Measurements from ENCODE around the gene NR4A3.

The NR4A3 gene

GRCh38 chr9:99807276-99807852 is 14.3 kb upstream of the NR4A3 start:
- no peak overlapping the region for H3K4me3 ChIP-seq (ENCODE audit: low read length)
- DNase-seq (ENCODE audit: low read depth): peak; percentile 78
- TF ChIP-seq CTCF (IDR thresholded peaks at IDR 0.05; ENCODE audit: insufficient read depth, low read depth, low read length, missing control alignments): peak; percentile 77

GRCh38 chr9:99807956-99808355 is 13.7 kb upstream of the NR4A3 start:
- no peak overlapping the region for H3K4me3 ChIP-seq (ENCODE audit: low read length)
- no peak for TF ChIP-seq CTCF (IDR thresholded peaks at IDR 0.05; ENCODE audit: insufficient read depth, low read depth, low read length, missing control alignments)

GRCh38 chr9:99808454-99808853 is 13.2 kb upstream of the NR4A3 start:
- no peak for TF ChIP-seq CTCF (IDR thresholded peaks at IDR 0.05; ENCODE audit: insufficient read depth, low read depth, low read length, missing control alignments)
- no peak overlapping the region for H3K4me3 ChIP-seq (ENCODE audit: low read length)
- DNase-seq (ENCODE audit: low read depth): no peak

More at GRCh38 chr9:99807956-99808355, 13.7 kb upstream of the NR4A3 start:
- DNase-seq (ENCODE audit: low read depth): no peak

GRCh38 chr9:99809586-99810319 is 11.9 kb upstream of the NR4A3 start:
- H3K4me3 ChIP-seq (ENCODE audit: low read length): no peak overlapping the region
- DNase-seq (ENCODE audit: low read depth): peak; percentile 69
- no peak for TF ChIP-seq CTCF (IDR thresholded peaks at IDR 0.05; ENCODE audit: insufficient read depth, low read depth, low read length, missing control alignments)

- DNase-seq (ENCODE audit: low read depth): no peak
- H3K4me3 ChIP-seq (ENCODE audit: low read length): no peak overlapping the region
- TF ChIP-seq CTCF (IDR thresholded peaks at IDR 0.05; ENCODE audit: insufficient read depth, low read depth, low read length, missing control alignments): no peak
These were observed 10.5 kb upstream of the NR4A3 start for GRCh38 chr9:99811172-99811571.

- no peak for TF ChIP-seq CTCF (IDR thresholded peaks at IDR 0.05; ENCODE audit: insufficient read depth, low read depth, low read length, missing control alignments)
- DNase-seq (ENCODE audit: low read depth): no peak
These were observed 9.9 kb upstream of the NR4A3 start for GRCh38 chr9:99811598-99812383.

More at GRCh38 chr9:99811598-99812383, 9.9 kb upstream of the NR4A3 start:
- no peak overlapping the region for H3K4me3 ChIP-seq (ENCODE audit: low read length)

All from epithelial cell of esophagus (primary cell).